ENCODE data around the gene RGS13.

Gene RGS13

DNA sequence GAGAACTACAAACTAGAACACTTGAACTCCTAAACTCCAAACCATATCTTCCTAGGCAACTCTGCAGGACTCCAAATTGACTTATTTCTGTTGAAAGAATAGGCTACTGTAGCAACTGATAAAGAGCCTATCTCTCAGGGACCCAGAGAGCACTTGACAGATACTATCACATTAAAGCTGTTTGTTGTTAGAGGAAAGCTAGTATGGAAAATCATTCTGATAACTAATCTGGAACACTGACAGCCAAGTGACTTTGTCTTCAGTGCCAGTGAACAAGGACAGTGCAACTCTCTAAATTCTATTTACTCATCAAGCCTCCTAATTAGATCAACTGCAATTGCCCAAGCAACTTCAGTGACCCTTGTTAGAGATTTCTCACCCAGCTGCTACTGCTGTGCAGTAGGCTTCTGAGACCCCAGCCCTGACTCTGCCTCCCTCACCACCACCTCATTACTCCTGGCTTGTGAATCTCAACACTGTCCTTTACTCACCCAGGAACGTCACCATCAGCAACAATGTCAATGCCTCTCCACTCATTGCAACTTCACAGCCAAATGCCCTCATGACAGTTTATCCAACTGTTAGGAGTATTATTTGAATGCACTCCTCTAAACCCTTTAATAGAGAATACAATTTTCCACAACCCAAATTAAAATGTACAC lies 7.4 kb upstream of the RGS13 start:
- H3K4me1 ChIP-seq, result no peaks in the 10 kb centered on the region
- no peak overlapping the region for H2AFZ ChIP-seq
- H3K9ac ChIP-seq, result no peak overlapping the region
- H3K4me3 ChIP-seq (ENCODE audit: low read depth, low read length), result no peak overlapping the region
- H3K79me2 ChIP-seq, result no peaks in the 10 kb centered on the region
- no peaks in the 10 kb centered on the region for H3K36me3 ChIP-seq (ENCODE audit: control insufficient read depth, insufficient read depth, low read length)
- H3K27me3 ChIP-seq (ENCODE audit: control insufficient read depth, insufficient read depth, low read length), result no peaks in the 10 kb centered on the region
- TF ChIP-seq, protein P1, sequence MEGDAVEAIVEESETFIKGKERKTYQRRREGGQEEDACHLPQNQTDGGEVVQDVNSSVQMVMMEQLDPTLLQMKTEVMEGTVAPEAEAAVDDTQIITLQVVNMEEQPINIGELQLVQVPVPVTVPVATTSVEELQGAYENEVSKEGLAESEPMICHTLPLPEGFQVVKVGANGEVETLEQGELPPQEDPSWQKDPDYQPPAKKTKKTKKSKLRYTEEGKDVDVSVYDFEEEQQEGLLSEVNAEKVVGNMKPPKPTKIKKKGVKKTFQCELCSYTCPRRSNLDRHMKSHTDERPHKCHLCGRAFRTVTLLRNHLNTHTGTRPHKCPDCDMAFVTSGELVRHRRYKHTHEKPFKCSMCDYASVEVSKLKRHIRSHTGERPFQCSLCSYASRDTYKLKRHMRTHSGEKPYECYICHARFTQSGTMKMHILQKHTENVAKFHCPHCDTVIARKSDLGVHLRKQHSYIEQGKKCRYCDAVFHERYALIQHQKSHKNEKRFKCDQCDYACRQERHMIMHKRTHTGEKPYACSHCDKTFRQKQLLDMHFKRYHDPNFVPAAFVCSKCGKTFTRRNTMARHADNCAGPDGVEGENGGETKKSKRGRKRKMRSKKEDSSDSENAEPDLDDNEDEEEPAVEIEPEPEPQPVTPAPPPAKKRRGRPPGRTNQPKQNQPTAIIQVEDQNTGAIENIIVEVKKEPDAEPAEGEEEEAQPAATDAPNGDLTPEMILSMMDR (IDR thresholded peaks at IDR 0.05), result no peak
- H3K27ac ChIP-seq, result no peak overlapping the region
- H3K9me3 ChIP-seq (ENCODE audit: control insufficient read depth, low read length), result no peaks in the 10 kb centered on the region
- H3K4me2 ChIP-seq (ENCODE audit: low read length), result no peak overlapping the region

DNA sequence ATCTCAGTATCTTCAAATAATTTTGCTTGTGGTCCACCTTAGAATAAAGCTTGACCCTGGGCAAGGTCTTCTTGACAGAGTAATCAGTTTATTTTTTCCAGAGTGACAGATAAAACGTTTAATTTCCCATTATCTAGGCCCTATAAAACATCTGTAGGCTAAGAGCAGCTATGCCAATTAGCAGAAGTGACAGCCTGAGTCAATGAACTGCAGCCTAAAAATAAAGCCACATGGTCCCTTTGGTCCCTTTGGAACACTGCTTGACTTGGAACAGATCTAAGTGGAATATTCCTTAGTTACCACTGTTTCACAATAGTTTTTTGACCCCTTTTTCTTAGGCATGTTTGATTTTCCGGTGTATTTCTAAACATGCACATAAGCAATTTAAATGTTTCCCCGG lies 6.3 kb upstream of the RGS13 start:
- no peak overlapping the region for H3K4me3 ChIP-seq (ENCODE audit: low read depth, low read length)
- H3K27ac ChIP-seq, result no peak overlapping the region
- no peak overlapping the region for H3K9ac ChIP-seq
- H3K79me2 ChIP-seq, result no peaks in the 10 kb centered on the region
- no peak overlapping the region for H2AFZ ChIP-seq
- H3K4me2 ChIP-seq (ENCODE audit: low read length), result no peak overlapping the region
- no peaks in the 10 kb centered on the region for H3K4me1 ChIP-seq
- no peaks in the 10 kb centered on the region for H3K9me3 ChIP-seq (ENCODE audit: control insufficient read depth, low read length)
- TF ChIP-seq, protein P1 (IDR thresholded peaks at IDR 0.05), result no peak
- no peaks in the 10 kb centered on the region for H3K36me3 ChIP-seq (ENCODE audit: control insufficient read depth, insufficient read depth, low read length)
- no peaks in the 10 kb centered on the region for H3K27me3 ChIP-seq (ENCODE audit: control insufficient read depth, insufficient read depth, low read length)

DNA sequence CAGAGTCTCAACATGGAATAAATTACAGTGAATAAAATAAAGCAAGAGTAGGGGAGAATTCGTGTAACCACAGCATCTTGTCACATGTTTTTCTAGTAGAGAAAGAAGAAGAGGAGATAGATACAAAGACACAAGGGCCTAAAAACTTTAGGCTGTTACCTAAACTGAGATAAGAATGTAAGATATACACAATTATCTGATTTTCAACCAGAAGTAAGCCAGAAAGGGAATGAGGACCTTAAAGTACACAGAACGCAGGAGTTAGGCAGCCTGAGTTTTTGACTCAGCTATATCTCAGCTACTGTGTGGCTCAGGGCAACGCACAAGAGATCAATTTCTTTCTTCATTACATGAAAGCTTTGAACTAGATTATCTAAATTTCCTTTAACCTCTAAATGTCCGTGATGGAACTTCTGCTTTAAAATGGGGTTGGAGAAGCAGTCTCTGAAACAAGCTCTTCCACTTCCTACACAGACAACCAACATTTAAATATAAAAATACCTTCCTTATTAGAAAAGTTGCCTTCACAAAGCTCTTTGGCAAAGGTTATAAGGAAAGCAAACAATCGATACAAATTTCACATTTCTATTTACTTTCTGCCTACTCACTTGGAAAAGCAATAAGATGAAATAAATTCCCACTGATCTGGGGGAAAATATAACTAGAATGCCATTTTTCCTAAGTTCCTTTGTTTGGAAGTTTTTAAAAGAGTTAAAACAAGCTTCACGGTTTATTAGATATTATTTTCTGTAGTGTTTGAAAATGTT lies 5.2 kb upstream of the RGS13 start:
- Histone ChIP-seq H3K27ac (no peak overlapping the region), H3K36me3 (ENCODE audit: control insufficient read depth, insufficient read depth, low read length) (no peaks in the 10 kb centered on the region), H3K4me1 (no peaks in the 10 kb centered on the region), H3K9ac (no peak overlapping the region), H3K27me3 (ENCODE audit: control insufficient read depth, insufficient read depth, low read length) (no peaks in the 10 kb centered on the region), H3K79me2 (no peaks in the 10 kb centered on the region), H2AFZ (no peak overlapping the region), H3K4me2 (ENCODE audit: low read length) (no peak overlapping the region), H3K4me3 (ENCODE audit: low read depth, low read length) (no peak overlapping the region), H3K9me3 (ENCODE audit: control insufficient read depth, low read length) (no peaks in the 10 kb centered on the region)
- TF ChIP-seq, protein P1 (IDR thresholded peaks at IDR 0.05), result no peak

DNA sequence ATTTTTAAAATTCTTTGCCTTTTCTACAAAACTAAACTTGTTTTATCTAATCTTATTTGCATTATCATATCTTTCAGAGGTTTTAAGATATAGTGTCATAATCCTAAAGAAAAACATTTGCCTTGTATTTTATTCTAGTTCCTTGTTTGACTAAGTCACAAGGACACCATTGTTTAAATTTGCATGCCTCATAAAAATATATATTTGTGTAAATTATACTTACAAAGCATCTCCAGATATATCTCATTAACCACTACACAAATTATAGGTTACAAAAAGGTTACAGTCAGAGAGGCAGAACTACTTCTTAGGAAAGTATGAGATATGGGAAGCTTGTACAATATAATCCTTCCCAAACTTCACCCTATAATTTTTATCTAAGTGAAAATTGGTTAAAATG lies 4.2 kb upstream of the RGS13 start:
- Histone ChIP-seq H3K27ac (no peak overlapping the region), H3K27me3 (ENCODE audit: control insufficient read depth, insufficient read depth, low read length) (no peaks in the 10 kb centered on the region), H3K9me3 (ENCODE audit: control insufficient read depth, low read length) (no peaks in the 10 kb centered on the region), H3K9ac (no peak overlapping the region), H3K36me3 (ENCODE audit: control insufficient read depth, insufficient read depth, low read length) (no peaks in the 10 kb centered on the region), H3K4me3 (ENCODE audit: low read depth, low read length) (no peak overlapping the region), H3K4me2 (ENCODE audit: low read length) (no peak overlapping the region), H2AFZ (no peak overlapping the region), H3K79me2 (no peaks in the 10 kb centered on the region), H3K4me1 (no peaks in the 10 kb centered on the region)
- TF ChIP-seq, protein P1 (IDR thresholded peaks at IDR 0.05), result no peak

Data from parathyroid adenoma (tissue), 2 donors.